Neural crest cell (in vitro differentiated cells): ENCODE results near the gene SCAI. TPM values are rescaled to one million over a fixed set of nuclear protein-coding genes. Genes with fewer than 3 reads are reported as not detected.

Source experiments
- DNase-seq: peaks from one replicate; pipeline ENCODE4 v3.0.0; 2021; ENCODE audit warnings: low read depth, mixed read lengths, low spot score
- H3K27ac Mint-ChIP-seq: one replicate; pipeline ENCODE4 v1.8.0; 2021; ENCODE audit warnings: mild to moderate bottlenecking, mixed read lengths; ENCODE audit not compliant: unreplicated experiment
- H3K27me3 Mint-ChIP-seq: 2 replicates; pipeline ENCODE4 v1.8.0; 2021; ENCODE audit warnings: low read depth, mild to moderate bottlenecking, mixed read lengths
- H3K36me3 Mint-ChIP-seq: 2 replicates; pipeline ENCODE4 v1.8.0; 2021; ENCODE audit warnings: low read depth, mild to moderate bottlenecking, mixed read lengths
- H3K4me1 Mint-ChIP-seq: 2 replicates; pipeline ENCODE4 v1.8.0; 2021; ENCODE audit warnings: mixed read lengths
- H3K4me3 Mint-ChIP-seq: one replicate; pipeline ENCODE4 v1.8.0; 2021; ENCODE audit warnings: mild to moderate bottlenecking, mixed read lengths
- H3K9me3 Mint-ChIP-seq: 2 replicates; pipeline ENCODE4 v1.8.0; 2021; ENCODE audit warnings: mixed read lengths
- total RNA-seq: library from RNA; stranded (reverse); gene quantifications from 2 replicates; pipeline ENCODE4 v1.2.1, GENCODE V29; 2021
- TF ChIP-seq, protein P1 (sequence below): fragments of 200-600 bp; sonication (generic); conservative IDR thresholded peaks from 2 replicates; pipeline ENCODE4 v1.5.0; 2021; ENCODE audit warnings: antibody characterized with exemption, mild to moderate bottlenecking

SCAI gene
- total RNA-seq, 1 donor from 2014 or later, result 13.1 TPM

DNA sequence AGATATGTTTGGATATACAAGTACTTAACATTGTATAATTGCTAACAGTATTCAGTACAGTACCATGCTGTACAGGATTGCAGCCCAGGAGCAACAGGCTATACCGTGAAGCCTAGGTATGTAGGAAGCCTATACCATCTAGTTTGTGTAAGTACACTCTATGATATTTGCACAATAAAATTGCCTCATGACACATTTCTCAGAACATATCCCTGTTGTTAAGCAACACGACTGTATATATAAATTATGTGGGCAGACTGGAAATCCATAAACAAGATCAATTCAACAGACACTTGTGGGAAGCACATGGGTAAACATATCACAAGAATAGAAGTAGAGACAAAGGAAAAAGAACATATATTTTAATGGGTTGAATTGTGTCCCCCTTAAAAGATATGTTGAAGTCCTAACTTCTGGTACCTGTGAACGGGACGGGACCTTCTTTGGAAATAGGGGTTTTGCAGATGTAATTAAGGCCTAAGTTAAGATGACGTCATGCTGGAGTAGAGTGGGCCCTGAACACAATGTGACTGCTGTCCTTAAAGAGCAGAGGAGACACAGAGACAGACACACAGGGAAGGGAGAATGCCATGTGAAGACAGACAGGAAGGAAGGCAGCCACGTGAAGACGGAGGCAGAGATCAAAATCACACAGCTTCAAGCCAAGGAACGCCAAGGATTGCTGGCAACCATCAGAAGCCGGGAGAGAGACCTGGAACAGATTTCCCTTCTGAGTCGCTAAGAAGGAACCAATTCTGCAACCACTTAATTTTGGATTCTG, 76.3 kb downstream of the SCAI start:
- Mint-ChIP-seq H3K9me3 (no peaks in the 10 kb centered on the region), H3K4me3 (no peak overlapping the region), H3K27ac (peak overlapping the region; percentile 37), H3K36me3 (peaks cover 5% of the 10 kb centered on the region), H3K4me1 (peaks cover 13% of the 10 kb centered on the region), H3K27me3 (no peaks in the 10 kb centered on the region)
- DNase-seq, result no peak
- TF ChIP-seq, protein P1, sequence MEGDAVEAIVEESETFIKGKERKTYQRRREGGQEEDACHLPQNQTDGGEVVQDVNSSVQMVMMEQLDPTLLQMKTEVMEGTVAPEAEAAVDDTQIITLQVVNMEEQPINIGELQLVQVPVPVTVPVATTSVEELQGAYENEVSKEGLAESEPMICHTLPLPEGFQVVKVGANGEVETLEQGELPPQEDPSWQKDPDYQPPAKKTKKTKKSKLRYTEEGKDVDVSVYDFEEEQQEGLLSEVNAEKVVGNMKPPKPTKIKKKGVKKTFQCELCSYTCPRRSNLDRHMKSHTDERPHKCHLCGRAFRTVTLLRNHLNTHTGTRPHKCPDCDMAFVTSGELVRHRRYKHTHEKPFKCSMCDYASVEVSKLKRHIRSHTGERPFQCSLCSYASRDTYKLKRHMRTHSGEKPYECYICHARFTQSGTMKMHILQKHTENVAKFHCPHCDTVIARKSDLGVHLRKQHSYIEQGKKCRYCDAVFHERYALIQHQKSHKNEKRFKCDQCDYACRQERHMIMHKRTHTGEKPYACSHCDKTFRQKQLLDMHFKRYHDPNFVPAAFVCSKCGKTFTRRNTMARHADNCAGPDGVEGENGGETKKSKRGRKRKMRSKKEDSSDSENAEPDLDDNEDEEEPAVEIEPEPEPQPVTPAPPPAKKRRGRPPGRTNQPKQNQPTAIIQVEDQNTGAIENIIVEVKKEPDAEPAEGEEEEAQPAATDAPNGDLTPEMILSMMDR, result no peak

DNA sequence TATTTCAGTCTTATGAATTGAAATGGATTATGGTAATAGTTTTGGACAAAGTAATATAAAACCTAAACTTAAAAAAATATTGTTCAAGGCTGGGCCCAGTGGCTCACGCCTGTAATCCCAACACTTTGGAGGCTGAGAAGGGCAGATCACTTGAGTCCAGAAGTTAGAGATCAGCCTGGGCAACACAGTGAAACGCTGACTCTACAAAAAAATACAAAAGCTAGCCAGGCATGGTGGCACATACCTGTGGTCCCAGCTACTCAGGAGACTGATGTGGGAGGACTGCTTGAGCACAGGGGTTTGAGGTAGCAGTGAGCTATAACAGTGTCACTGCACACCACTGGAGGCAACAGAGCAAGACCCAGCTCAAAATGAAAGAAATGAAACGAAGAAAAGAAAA, 81.9 kb downstream of the SCAI start:
- H3K4me3 Mint-ChIP-seq, result no peak overlapping the region
- no peaks in the 10 kb centered on the region for H3K4me1 Mint-ChIP-seq
- no peak for DNase-seq
- H3K36me3 Mint-ChIP-seq, result peaks cover 4% of the 10 kb centered on the region
- no peak overlapping the region for H3K27ac Mint-ChIP-seq
- TF ChIP-seq, protein P1, result no peak
- H3K27me3 Mint-ChIP-seq, result no peaks in the 10 kb centered on the region
- H3K9me3 Mint-ChIP-seq, result no peaks in the 10 kb centered on the region

DNA sequence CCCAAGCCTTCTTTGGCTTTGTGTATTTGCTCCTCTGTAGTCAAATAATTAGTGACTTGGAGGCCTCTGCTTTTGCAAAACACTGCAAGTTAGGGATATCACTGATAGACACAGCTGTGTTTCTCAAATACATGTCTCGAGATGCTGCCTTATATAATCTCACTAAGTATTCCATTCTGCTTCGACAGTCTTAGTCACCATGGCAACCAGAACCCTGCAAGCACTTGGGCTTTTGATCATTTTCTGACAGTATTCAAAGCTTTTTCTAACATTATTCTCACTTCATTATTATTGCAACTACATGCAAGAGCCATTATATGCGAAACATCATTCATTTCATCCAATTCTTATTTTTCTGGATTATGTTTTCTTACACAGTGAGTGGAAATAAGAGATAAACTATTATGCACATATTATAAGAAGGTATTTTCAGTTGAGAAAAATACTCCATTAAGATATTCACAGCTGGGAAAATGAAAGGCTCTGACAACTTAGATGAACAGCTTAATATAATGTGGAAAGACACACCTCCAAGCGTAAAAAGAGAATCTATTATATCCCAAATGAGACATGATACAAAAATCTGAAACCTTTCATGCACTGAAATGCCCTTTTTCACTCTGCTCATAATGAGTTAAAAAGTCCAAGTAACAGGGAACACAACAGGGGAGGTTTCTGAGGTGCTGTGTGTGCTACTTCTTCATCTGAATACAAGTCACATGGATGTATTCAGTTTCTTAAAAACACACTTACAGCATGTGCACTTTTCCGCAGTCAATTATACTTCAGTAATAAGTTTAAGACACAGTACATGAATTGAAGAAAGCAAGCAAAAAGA, 93.9 kb downstream of the SCAI start:
- TF ChIP-seq, protein P1, result no peak
- Mint-ChIP-seq H3K27me3 (no peaks in the 10 kb centered on the region), H3K4me3 (no peak overlapping the region), H3K4me1 (peaks cover 14% of the 10 kb centered on the region), H3K9me3 (no peaks in the 10 kb centered on the region), H3K36me3 (peaks cover 12% of the 10 kb centered on the region), H3K27ac (no peak overlapping the region)
- no peak for DNase-seq

DNA sequence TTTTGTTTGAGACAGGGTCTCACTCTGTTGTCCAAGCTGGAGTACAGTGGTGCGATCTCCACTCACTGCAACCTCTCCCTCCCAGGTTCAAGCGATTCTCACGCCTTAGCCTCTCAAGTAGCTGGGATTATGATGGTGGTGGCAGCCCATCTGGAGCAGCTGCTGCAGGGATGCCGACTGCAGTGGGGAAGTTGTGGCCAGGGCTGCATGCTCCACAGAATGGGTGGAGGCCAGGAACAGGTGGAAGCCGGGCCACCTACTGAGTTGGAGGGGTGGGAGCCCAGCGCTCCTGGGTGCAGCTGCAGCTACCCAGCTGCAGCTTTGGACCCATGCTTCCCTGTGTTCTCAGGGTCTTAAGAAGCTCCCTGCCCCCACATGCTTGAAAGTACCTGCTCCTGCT, 99.7 kb downstream of the SCAI start:
- DNase-seq, result no peak
- Mint-ChIP-seq H3K4me3 (no peak overlapping the region), H3K27me3 (no peaks in the 10 kb centered on the region), H3K36me3 (peaks cover 13% of the 10 kb centered on the region), H3K9me3 (no peaks in the 10 kb centered on the region), H3K27ac (no peak overlapping the region), H3K4me1 (no peaks in the 10 kb centered on the region)
- TF ChIP-seq, protein P1, result no peak

DNA sequence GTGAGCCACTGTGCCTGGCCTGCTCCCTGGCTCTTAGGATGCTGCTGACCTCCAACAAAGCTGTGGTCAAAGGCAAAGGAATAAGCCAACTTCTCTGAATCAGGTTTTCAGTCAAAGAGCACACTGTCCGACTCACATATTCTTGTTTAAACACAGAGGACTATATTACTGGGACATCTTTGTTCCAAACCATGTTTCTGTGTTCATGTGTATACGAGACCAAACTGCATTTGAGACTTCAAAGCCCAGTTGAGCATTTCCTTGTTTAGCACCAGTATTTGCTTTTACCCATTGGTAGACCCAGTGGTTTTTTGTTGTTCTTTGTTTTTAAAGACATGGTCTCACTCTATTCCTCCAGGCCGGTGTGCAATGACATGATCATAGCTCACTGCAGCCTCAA, 100.2 kb downstream of the SCAI start:
- Mint-ChIP-seq H3K27me3 (no peaks in the 10 kb centered on the region), H3K27ac (no peak overlapping the region), H3K9me3 (no peaks in the 10 kb centered on the region), H3K4me3 (no peak overlapping the region), H3K36me3 (peaks cover 13% of the 10 kb centered on the region), H3K4me1 (no peaks in the 10 kb centered on the region)
- DNase-seq, result no peak
- TF ChIP-seq, protein P1, result no peak
